K562 treated with DMSO at 1 percent for 48 hours (cell line): Measurements from ENCODE around the gene ZNF140. TPM values are rescaled to one million over a fixed set of nuclear protein-coding genes. Genes with fewer than 3 reads are reported as not detected.

Experiments
- total RNA-seq: library from RNA; unstranded; fragments of 300-600 nt; gene quantifications from 2 replicates; pipeline ENCODE4 v1.2.3, GENCODE V29; 2022; ENCODE audit warnings: low replicate concordance; ENCODE audit errors: extremely low read depth

The ZNF140 gene
- not detected in 2 replicates for total RNA-seq

DNA sequence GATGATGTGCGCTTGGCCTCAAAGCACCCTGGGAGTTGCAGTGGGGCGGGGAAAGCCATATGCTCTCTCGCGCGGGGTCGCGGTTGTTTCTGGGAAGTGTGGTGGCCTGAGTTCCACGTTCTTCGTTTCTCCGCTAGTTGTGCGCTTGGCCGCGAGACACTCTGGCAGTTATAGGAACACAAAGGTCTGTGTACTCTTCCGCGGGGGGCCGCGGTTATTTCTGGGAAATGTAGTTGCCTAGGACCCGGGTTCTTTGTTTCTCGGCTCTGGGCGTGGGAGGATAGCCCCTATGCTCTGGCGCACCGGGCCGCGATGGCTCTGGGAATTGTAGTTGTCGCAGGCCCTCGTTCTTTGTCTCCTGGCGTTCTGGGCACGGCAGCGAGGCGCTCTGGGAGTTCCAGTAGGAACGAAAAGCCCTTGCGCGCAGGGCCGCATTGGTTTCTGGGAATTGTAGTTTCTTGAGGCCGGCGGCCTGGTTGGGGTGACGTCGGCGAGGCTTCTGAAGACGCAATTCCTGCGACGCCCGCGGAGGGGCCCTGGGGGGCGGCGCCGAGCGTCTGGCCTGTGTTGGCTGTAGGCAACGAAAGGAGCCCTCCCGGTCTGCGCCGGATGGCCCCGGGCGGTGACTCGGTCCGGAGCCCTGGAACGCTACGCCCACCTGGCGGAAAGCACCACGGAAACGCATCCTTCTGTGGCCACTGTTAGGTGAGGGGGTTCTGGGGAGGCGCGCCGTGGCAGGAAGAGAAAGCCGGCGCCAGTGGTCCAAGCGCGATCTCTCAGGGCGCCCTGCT lies at the start of gene ZNF140:
Gene ZNF140 (plus strand): TSS at position 556 of the 791 bp plus-strand sequence. CDS start 398 bp downstream, outside the sequence.

DNA sequence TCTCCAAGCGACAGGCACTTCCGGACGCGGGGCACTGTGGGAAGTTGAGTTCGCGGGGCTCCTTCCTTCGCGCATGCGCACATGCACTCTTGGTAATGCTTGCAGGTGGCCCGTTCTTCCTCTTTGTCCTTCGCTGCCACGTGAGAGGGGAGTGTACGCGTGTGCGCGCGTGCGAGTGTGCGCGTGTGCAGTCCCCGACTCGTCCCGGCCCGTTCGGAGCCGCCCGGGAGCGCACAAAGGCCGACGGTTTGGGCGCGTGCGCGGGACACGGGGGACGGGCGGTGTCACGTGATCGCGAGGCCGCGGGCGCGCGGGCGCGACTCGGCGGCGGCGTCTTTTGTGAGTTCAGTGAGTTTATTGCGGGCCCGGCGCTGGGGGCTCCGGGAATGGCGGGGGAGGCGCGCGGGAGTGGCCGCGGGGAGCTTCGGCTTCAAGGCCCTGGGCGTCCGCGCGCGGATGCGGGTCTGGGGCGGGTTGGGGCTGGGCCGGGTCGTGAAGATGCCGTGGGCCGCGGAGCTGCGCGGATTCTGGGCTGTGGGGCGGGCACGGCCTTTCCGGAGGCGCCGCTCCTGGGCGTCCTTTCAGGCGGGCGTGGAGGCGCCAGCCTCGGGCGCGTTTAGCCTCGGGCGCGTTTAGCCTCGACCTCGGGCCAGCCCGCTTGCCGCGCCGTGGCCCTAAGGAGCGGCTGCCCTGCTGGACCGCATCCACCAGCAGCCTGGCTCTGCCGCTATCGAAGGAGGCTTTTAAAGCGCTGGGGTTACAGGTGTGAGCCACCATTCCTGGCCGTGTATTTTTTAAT lies 43.3 kb upstream of the ZNF140 start, which contains the start of gene ZNF84:
Gene ZNF84 (plus strand): TSS at position 303 of the 799 bp plus-strand sequence. CDS start 3,959 bp downstream, outside the sequence.

GRCh38 chr12:133130038-133130807 lies 49.5 kb downstream of the ZNF140 start, which contains the start of the genes ZNF10 and ZNF891:
TSS of gene ZNF10 (plus strand) at chr12:133130627. CDS start at chr12:133144493, 13,866 bp downstream.
TSS of gene ZNF891 (minus strand) at chr12:133130274. CDS start at chr12:133121918, 8,356 bp downstream.

Other genes starting within 250 kb of the ZNF140 start
- not detected in 2 replicates for gene CHFR, start 193.3 kb upstream of the ZNF140 start, total RNA-seq
- not detected in 2 replicates for gene ZNF605, start 124.6 kb upstream of the ZNF140 start, total RNA-seq
- not detected in 2 replicates for gene ZNF26, start 94.6 kb upstream of the ZNF140 start, total RNA-seq
- not detected in 2 replicates for gene ZNF84, start 43.4 kb upstream of the ZNF140 start, total RNA-seq
- not detected in 2 replicates for gene ZNF891, start 49.4 kb downstream of the ZNF140 start, total RNA-seq
- gene ZNF10, start 49.7 kb downstream of the ZNF140 start, total RNA-seq: not detected in 2 replicates
- gene ZNF268, start 100.6 kb downstream of the ZNF140 start, total RNA-seq: not detected in 2 replicates
- not detected in 2 replicates for gene ANHX, start 155.0 kb downstream of the ZNF140 start, total RNA-seq